ENCODE measurements around the gene NPFF.
"Not testable (repeated sequence)": the region's sequence is repeated elsewhere in the genome, so short reads cannot be mapped to it uniquely, and the experiment has no call there.

NPFF gene

GRCh38 chr12:53493610-53494391, 13.5 kb downstream of the NPFF start:
- DNase-seq: no peak

GRCh38 chr12:53492830-53493609, 14.3 kb downstream of the NPFF start:
- DNase-seq: peak; percentile 77

GRCh38 chr12:53492188-53492587, 15.1 kb downstream of the NPFF start:
- no peak for DNase-seq

GRCh38 chr12:53489242-53489864, 17.9 kb downstream of the NPFF start:
- DNase-seq: no peak

- DNase-seq: no peak
Measured at GRCh38 chr12:53486736-53487487, 20.4 kb downstream of the NPFF start.

GRCh38 chr12:53485955-53486735, 21.1 kb downstream of the NPFF start:
- DNase-seq: no peak

GRCh38 chr12:53484686-53485575, 22.4 kb downstream of the NPFF start:
- DNase-seq: no peak

- no peak for DNase-seq
Measured at GRCh38 chr12:53483979-53484377, 23.3 kb downstream of the NPFF start.

- no peak for DNase-seq
Measured at GRCh38 chr12:53483225-53483978, 23.9 kb downstream of the NPFF start.

GRCh38 chr12:53482626-53483168, 24.6 kb downstream of the NPFF start:
- DNase-seq: no peak

GRCh38 chr12:53481939-53482586, 25.2 kb downstream of the NPFF start:
- no peak for DNase-seq

GRCh38 chr12:53481458-53481857, 25.8 kb downstream of the NPFF start:
- not testable (repeated sequence) for DNase-seq

GRCh38 chr12:53480491-53481442, 26.5 kb downstream of the NPFF start:
- no peak for DNase-seq

GRCh38 chr12:53479331-53479730, 28.0 kb downstream of the NPFF start:
- no peak for DNase-seq

- DNase-seq: no peak
Measured at GRCh38 chr12:53478865-53479264, 28.4 kb downstream of the NPFF start.

GRCh38 chr12:53476769-53477209, 30.5 kb downstream of the NPFF start:
- no peak for DNase-seq

GRCh38 chr12:53474819-53475218, 32.5 kb downstream of the NPFF start:
- no peak for DNase-seq

- no peak for DNase-seq
Measured at GRCh38 chr12:53474077-53474476, 33.2 kb downstream of the NPFF start.

Data from activated effector memory CD4-positive, alpha-beta T cell treated with Interleukin-2 at 50 U/mL for 16 hours (primary cell).